K562 (cell line): ENCODE measurements around the gene MTG2. TPM values are rescaled to one million over a fixed set of nuclear protein-coding genes. Genes with fewer than 3 reads are reported as not detected.

Experiments
- ATAC-seq: fragments of 200-7000 bp; cut with Tn5 transposase; 3 replicates; pipeline ENCODE4 v1.9.1; 2020; ENCODE audit warnings: moderate library complexity
- BruUV-seq: library from RNA; stranded (reverse); fragments of 400-500 nt; replicated peaks from 2 replicates; lab custom pipeline; 2021; lab: Mats Ljungman, UMichigan
- CTCF ChIA-PET: fragments of 300-600 bp; formaldehyde crosslinking; extraction: SDS; loops from one replicate; lab custom pipeline; 2021; ENCODE audit warnings: low intra/inter-chr PET ratio; lab: Yijun Ruan, JAX
- POLR2A ChIA-PET: fragments of 300-600, 350-650 bp; sonication (Branson Sonifier 250); formaldehyde crosslinking; extraction: SDS; loops from one replicate; lab custom pipeline; 2021; ENCODE audit warnings: antibody characterized with exemption, inconsistent platforms; lab: Yijun Ruan, JAX
- DNase-seq, 4 experiments: peaks; one replicate each; pipeline versions ENCODE4 v3.0.0 to v3.0.0-alpha.2; 2011 to 2018; ENCODE audit warnings: low spot score in 3 of 4, mixed read lengths in 3 of 4; ENCODE audit errors: extremely low read depth in 1 of 4
- FAIRE-seq: peaks from 2 replicates; lab custom pipeline; 2011; peaks lifted over from hg19 to GRCh38; lab: Jason Lieb, UNC
- H2AFZ ChIP-seq: 2 replicates; pipeline ENCODE4 v1.6.0; 2011; ENCODE audit warnings: low read depth, low read length, control low read depth, inconsistent platforms
- H3K27ac ChIP-seq: fragments of 200-600 bp; 3 replicates; pipeline ENCODE4 v1.8.0; 2011; ENCODE audit warnings: low read depth, mild to moderate bottlenecking, control low read depth, inconsistent platforms, low read length, moderate library complexity, mixed read lengths; ENCODE audit errors: extremely low read depth
- H3K27me3 ChIP-seq, 2 experiments: fragments of 300-600 bp in 1 of 2; 2 replicates in 1 of 2; 3 replicates in 1 of 2; pipeline versions ENCODE4 v1.6.0 to v1.8.0; 2011; ENCODE audit warnings: inconsistent platforms in 2 of 2, low read length in 2 of 2, mild to moderate bottlenecking in 1 of 2, mixed read lengths in 1 of 2, moderate library complexity in 1 of 2; ENCODE audit not compliant: control insufficient read depth in 2 of 2, insufficient read depth in 2 of 2
- H3K36me3 ChIP-seq: fragments of 300-600 bp; 3 replicates; pipeline ENCODE4 v1.8.0; 2011; ENCODE audit warnings: mild to moderate bottlenecking, low read length, inconsistent platforms; ENCODE audit not compliant: control insufficient read depth, insufficient read depth
- H3K4me1 ChIP-seq, 2 experiments: fragments of 200-600 bp in 1 of 2; replicated peaks in 1 of 2; 2 replicates in 1 of 2; 3 replicates in 1 of 2; pipeline versions ENCODE4 v1.5.1 to v1.8.0; 2011; ENCODE audit warnings: inconsistent platforms in 2 of 2, low read length in 2 of 2, mild to moderate bottlenecking in 1 of 2, mixed read lengths in 1 of 2, moderate library complexity in 1 of 2; ENCODE audit not compliant: control insufficient read depth in 2 of 2, insufficient read depth in 2 of 2
- H3K4me2 ChIP-seq: 2 replicates; pipeline ENCODE4 v1.6.1; 2011; ENCODE audit warnings: low read length, control low read depth, inconsistent platforms, mixed read lengths; ENCODE audit not compliant: insufficient read depth
- H3K4me3 ChIP-seq: fragments of 200-600 bp; sonication (generic), shearing (Covaris generic); 2 replicates; pipeline ENCODE4 v1.5.1; 2016; ENCODE audit warnings: control low read depth, inconsistent platforms
- H3K79me2 ChIP-seq: fragments of 200-600 bp; 3 replicates; pipeline ENCODE4 v1.8.0; 2011; ENCODE audit warnings: low read length, inconsistent platforms; ENCODE audit not compliant: control insufficient read depth, insufficient read depth
- H3K9ac ChIP-seq, 2 experiments: 2 replicates each; pipeline versions ENCODE4 v1.6.0 to v1.6.1; 2011; ENCODE audit warnings: low read depth in 2 of 2, low read length in 2 of 2, control low read depth in 1 of 2, inconsistent platforms in 1 of 2, mild to moderate bottlenecking in 1 of 2, mixed read lengths in 1 of 2; ENCODE audit not compliant: insufficient read depth in 1 of 2
- H3K9me1 ChIP-seq: one replicate; pipeline ENCODE4 v1.6.0; 2011; ENCODE audit warnings: inconsistent platforms, mild to moderate bottlenecking, low read length, moderate library complexity; ENCODE audit not compliant: control insufficient read depth, insufficient read depth
- H3K9me3 ChIP-seq: replicated peaks from 2 replicates; pipeline ENCODE4 v1.5.1; 2011; ENCODE audit warnings: low read depth, low read length, inconsistent platforms; ENCODE audit not compliant: control insufficient read depth, insufficient read depth
- H4K20me1 ChIP-seq: replicated peaks from 2 replicates; pipeline ENCODE4 v1.6.1; 2011; ENCODE audit warnings: low read length, inconsistent platforms, mixed read lengths; ENCODE audit not compliant: control insufficient read depth, insufficient read depth
- BACH1 ChIP-seq: fragments of 200-800 bp; sonication (Bioruptor generic); IDR thresholded peaks from 2 replicates; pipeline ENCODE4 v1.6.1; 2016; ENCODE audit warnings: missing genetic modification characterization, missing compliant biosample characterization
- WGBS: fragments of 100-300 bp; shearing (Covaris generic); methylation state at CpG from one replicate; pipeline ENCODE4 v1.1.6; 2016; ENCODE audit warnings: low coverage, mixed read lengths; ENCODE audit not compliant: insufficient coverage; ENCODE audit errors: missing lambda C conversion rate; 5-methylcytosine and 5-hydroxymethylcytosine counted together
- in situ Hi-C: fragments of 300-500 bp; cut with MboI; formaldehyde crosslinking; loops from 4 replicates; pipeline ENCODE4 v1.15.0; 2018; ENCODE audit warnings: inconsistent platforms, mixed read lengths
- intact Hi-C: fragments of 100-400 bp; cut with micrococcal nuclease; formaldehyde crosslinking; loops from 2 replicates; pipeline ENCODE4 v1.14.2; 2022
- polyA plus RNA-seq, 8 experiments: library from polyadenylated mRNA; depleted of rRNA in 4 of 8; stranded (reverse) in 5 of 8; unstranded in 3 of 8; fragments of >200 nt; fragmentation: Nextera tagmentation in 2 of 8; fragmentation: Illumina TruSeq in 1 of 8; extraction: Ambion mirVana in 2 of 8; extraction: Trizol in 1 of 8; gene quantifications; 2 replicates each; pipeline versions ENCODE4 v1.2.1 to v1.2.3, GENCODE V29; 2011 to 2014; ENCODE audit warnings: inconsistent platforms in 1 of 8, missing spikeins in 1 of 8
- total RNA-seq, 7 experiments: library from RNA; depleted of rRNA in 6 of 7; stranded (reverse); fragments of >200 nt in 6 of 7; fragmentation: Illumina TruSeq in 2 of 7; extraction: Trizol in 2 of 7; gene quantifications; 2 replicates each; pipeline versions ENCODE4 v1.2.1 to v1.2.3, GENCODE V29; 2011 to 2021; ENCODE audit warnings: low replicate concordance in 1 of 7
- TF ChIP-seq, protein P1 (sequence below), 2 experiments: fragments of 450-650 bp; formaldehyde crosslinking in 1 of 2; IDR thresholded peaks; 2 replicates each; pipeline versions ENCODE4 v1.4.0 to v1.6.1; 2014 to 2020; ENCODE audit warnings: mild to moderate bottlenecking in 2 of 2, borderline replicate concordance in 1 of 2, low read depth in 1 of 2

The MTG2 gene
- total and polyA plus RNA-seq, 9 of the 15 experiments (the other 6 are each of a cell fraction or from before 2014, with no cell fraction given), result 8.7 to 67.5 (median 44.5) TPM

DNA sequence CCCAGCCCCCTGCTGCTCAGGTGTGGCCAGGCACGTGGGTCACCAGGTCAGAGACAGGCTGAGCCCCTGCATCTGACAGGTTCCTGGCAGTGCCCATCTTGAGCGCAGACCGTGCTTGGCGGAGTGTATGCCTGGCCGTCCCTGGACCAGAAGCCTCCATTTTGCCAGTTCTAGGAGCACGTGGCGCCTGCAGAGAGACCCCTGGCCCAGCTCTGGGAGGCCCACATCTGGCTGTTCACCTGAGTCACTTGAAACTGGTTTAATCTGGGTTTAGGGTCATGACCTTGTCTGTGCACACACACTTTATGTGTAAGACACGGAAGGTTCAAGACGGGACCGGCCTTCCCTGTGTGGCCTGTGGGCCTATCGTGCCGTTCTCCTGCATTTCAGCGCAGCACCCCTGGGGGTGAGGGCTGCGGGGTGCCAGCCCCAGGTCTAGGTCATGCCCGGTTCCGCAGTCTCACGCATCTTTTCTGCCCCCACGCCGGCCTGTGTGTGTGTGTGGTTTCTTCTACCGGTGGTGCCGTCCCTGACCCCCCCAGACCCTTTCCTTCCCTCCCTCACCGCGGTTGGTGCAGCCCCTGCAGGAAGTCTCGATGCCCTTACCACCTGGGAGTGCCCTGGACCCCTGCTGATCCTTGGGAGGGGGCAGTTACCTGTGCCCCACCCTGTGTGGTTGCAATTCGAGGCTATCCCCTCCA, 25.3 kb upstream of the MTG2 start:
- Histone ChIP-seq H3K4me3 (no peak overlapping the region), H3K9ac (peak overlapping the region in 1 of 2 experiments; percentile 65; a peak in 2 of 4 replicates), H3K9me3 (no peaks in the 10 kb centered on the region), H3K4me2 (no peak overlapping the region), H4K20me1 (peaks cover 18% of the 10 kb centered on the region), H3K4me1 (peaks cover 2 to 40% of the 10 kb centered on the region in 2 experiments; a peak in 3 of 5 replicates), H3K79me2 (peaks cover 66% of the 10 kb centered on the region), H3K27ac (no peak overlapping the region; the same call in 2 of the 3 replicates), H3K27me3 (no peaks in the 10 kb centered on the region), H3K36me3 (peaks cover 93% of the 10 kb centered on the region; the same call in 2 of the 3 replicates), H3K9me1 (peaks cover 5% of the 10 kb centered on the region), H2AFZ (no peak overlapping the region)
- no peak for TF ChIP-seq BACH1 (tag)
- TF ChIP-seq, protein P1, sequence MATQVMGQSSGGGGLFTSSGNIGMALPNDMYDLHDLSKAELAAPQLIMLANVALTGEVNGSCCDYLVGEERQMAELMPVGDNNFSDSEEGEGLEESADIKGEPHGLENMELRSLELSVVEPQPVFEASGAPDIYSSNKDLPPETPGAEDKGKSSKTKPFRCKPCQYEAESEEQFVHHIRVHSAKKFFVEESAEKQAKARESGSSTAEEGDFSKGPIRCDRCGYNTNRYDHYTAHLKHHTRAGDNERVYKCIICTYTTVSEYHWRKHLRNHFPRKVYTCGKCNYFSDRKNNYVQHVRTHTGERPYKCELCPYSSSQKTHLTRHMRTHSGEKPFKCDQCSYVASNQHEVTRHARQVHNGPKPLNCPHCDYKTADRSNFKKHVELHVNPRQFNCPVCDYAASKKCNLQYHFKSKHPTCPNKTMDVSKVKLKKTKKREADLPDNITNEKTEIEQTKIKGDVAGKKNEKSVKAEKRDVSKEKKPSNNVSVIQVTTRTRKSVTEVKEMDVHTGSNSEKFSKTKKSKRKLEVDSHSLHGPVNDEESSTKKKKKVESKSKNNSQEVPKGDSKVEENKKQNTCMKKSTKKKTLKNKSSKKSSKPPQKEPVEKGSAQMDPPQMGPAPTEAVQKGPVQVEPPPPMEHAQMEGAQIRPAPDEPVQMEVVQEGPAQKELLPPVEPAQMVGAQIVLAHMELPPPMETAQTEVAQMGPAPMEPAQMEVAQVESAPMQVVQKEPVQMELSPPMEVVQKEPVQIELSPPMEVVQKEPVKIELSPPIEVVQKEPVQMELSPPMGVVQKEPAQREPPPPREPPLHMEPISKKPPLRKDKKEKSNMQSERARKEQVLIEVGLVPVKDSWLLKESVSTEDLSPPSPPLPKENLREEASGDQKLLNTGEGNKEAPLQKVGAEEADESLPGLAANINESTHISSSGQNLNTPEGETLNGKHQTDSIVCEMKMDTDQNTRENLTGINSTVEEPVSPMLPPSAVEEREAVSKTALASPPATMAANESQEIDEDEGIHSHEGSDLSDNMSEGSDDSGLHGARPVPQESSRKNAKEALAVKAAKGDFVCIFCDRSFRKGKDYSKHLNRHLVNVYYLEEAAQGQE (IDR thresholded peaks at IDR 0.05; ENCODE audit: borderline replicate concordance), result peak; percentile 44
- TF ChIP-seq, protein P1 (CRISPR knock-in tag; IDR thresholded peaks at IDR 0.05; ENCODE audit: low read depth), result no peak
- ATAC-seq (no peak), FAIRE-seq (no peak), DNase-seq (no peak)
- in situ Hi-C loops (no loop called here), intact Hi-C loops (loop anchor here (5.0 kb wide), 1 partner anchor 145 kb away; no protein-coding TSS in a partner anchor)
- 82% methylated on average over 13 of the region's 25 CpGs for WGBS
- ChIA-PET CTCF (interaction anchor here (1.0 to 3.3 kb wide), 2 partner anchors 23 to 146 kb away, joined by 3 to 12 read pairs; no protein-coding TSS in a partner anchor), POLR2A (no interaction called here)
- BruUV-seq, result no TSS peak
